GM18499 (cell line): Measurements from ENCODE around the gene ZC2HC1B.
A peak's percentile ranks its signal among the peaks of the same experiment; 100 is the strongest.
"Not testable (repeated sequence)": the region's sequence is repeated elsewhere in the genome, so short reads cannot be mapped to it uniquely, and the experiment has no call there.

Experiments used
- ATAC-seq: cut with Tn5 transposase; IDR thresholded peaks from one replicate; pipeline ENCODE4 v1.9.1; 2021; ENCODE audit warnings: moderate number of reproducible peaks; ENCODE audit not compliant: insufficient read depth, unreplicated experiment

Gene ZC2HC1B

GRCh38 chr6:143864234-143864633, at the start of gene ZC2HC1B:
Gene ZC2HC1B, plus strand, starts transcription at chr6:143864474. Its CDS starts 66 bp downstream, at chr6:143864540.
- ATAC-seq: no peak

GRCh38 chr6:143817621-143818020, 46.7 kb upstream of the ZC2HC1B start:
- ATAC-seq: no peak

- no peak for ATAC-seq
Observed at GRCh38 chr6:143821359-143821758, 42.9 kb upstream of the ZC2HC1B start.

GRCh38 chr6:143822584-143823024, 41.7 kb upstream of the ZC2HC1B start:
- no peak for ATAC-seq

- ATAC-seq: no peak
Observed at GRCh38 chr6:143823548-143823947, 40.7 kb upstream of the ZC2HC1B start.

- ATAC-seq: no peak
Observed at GRCh38 chr6:143828572-143828971, 35.7 kb upstream of the ZC2HC1B start.

GRCh38 chr6:143836150-143836549, 28.1 kb upstream of the ZC2HC1B start:
- ATAC-seq: no peak

GRCh38 chr6:143838395-143838794, 25.9 kb upstream of the ZC2HC1B start:
- no peak for ATAC-seq

GRCh38 chr6:143839196-143839595, 25.1 kb upstream of the ZC2HC1B start:
- no peak for ATAC-seq

- no peak for ATAC-seq
Observed at GRCh38 chr6:143840595-143841265, 23.5 kb upstream of the ZC2HC1B start.

- ATAC-seq: peak; percentile 1
Observed at GRCh38 chr6:143842461-143842901, 21.8 kb upstream of the ZC2HC1B start.

GRCh38 chr6:143842902-143843676, 21.2 kb upstream of the ZC2HC1B start, which contains the start of gene LTV1:
Gene LTV1, plus strand, starts transcription at chr6:143843338. Its CDS starts 140 bp downstream, at chr6:143843478.
- ATAC-seq: peak; percentile 98

GRCh38 chr6:143843677-143843999, 20.6 kb upstream of the ZC2HC1B start:
- no peak for ATAC-seq

GRCh38 chr6:143844006-143844405, 20.3 kb upstream of the ZC2HC1B start:
- no peak for ATAC-seq

- ATAC-seq: no peak
Observed at GRCh38 chr6:143845033-143845432, 19.2 kb upstream of the ZC2HC1B start.

GRCh38 chr6:143851706-143852105, 12.6 kb upstream of the ZC2HC1B start:
- not testable (repeated sequence) for ATAC-seq

- ATAC-seq: not testable (repeated sequence)
Observed at GRCh38 chr6:143855057-143855456, 9.2 kb upstream of the ZC2HC1B start.

GRCh38 chr6:143856762-143857161, 7.5 kb upstream of the ZC2HC1B start:
- ATAC-seq: not testable (repeated sequence)

GRCh38 chr6:143857651-143858050, 6.6 kb upstream of the ZC2HC1B start:
- ATAC-seq: no peak

GRCh38 chr6:143859891-143860660, 4.2 kb upstream of the ZC2HC1B start:
- no peak for ATAC-seq

- no peak for ATAC-seq
Observed at GRCh38 chr6:143863771-143864170, 503 bp upstream of the ZC2HC1B start.
